ENCODE results near the gene HTR3D. TPM values are rescaled to one million over a fixed set of nuclear protein-coding genes. Genes with fewer than 3 reads are reported as not detected.
"Not testable (repeated sequence)": the region's sequence is repeated elsewhere in the genome, so short reads cannot be mapped to it uniquely, and the experiment has no call there.

HTR3D gene
- total RNA-seq, 2 experiments from 2014 or later, result not detected

DNA sequence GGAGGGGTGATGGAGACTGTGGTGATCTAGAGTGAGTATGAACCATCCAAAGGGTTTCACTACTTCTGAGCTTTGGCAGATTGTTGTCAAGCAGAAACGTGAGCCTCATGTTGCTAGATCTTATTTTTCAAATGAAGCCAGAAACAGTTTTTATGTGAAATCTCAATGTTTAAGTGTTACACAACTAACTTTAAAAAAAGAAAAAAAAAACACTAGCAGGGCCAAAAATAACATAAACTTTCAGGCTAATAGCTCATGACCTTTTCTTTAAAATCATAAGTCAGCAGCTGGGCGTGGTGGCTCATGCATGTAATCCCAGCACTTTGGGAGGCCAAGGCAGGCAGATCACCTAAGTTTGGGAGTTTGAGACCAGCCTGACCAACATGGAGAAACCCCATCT is 2.1 kb upstream of the HTR3D start:
- H3K9me3 Mint-ChIP-seq, result no peaks in the 10 kb centered on the region
- ATAC-seq (no peak), DNase-seq (no peak)
- H3K36me3 Mint-ChIP-seq (ENCODE audit: low read depth), result no peaks in the 10 kb centered on the region
- H3K4me1 Mint-ChIP-seq (ENCODE audit: low read depth), result no peaks in the 10 kb centered on the region
- POLR2A ChIA-PET, result no interaction called here
- peaks cover 4% of the 10 kb centered on the region for H3K27me3 Mint-ChIP-seq
- no peak overlapping the region for H3K4me3 Mint-ChIP-seq
- no peak overlapping the region for H3K27ac Mint-ChIP-seq
- intact Hi-C loops (cut with micrococcal nuclease), result no loop called here
- CTCF ChIA-PET, result interaction anchor here (1.1 kb wide), 1 partner anchor 20 kb away, joined by 3 read pairs; no protein-coding TSS in a partner anchor
- TF ChIP-seq, protein P1, sequence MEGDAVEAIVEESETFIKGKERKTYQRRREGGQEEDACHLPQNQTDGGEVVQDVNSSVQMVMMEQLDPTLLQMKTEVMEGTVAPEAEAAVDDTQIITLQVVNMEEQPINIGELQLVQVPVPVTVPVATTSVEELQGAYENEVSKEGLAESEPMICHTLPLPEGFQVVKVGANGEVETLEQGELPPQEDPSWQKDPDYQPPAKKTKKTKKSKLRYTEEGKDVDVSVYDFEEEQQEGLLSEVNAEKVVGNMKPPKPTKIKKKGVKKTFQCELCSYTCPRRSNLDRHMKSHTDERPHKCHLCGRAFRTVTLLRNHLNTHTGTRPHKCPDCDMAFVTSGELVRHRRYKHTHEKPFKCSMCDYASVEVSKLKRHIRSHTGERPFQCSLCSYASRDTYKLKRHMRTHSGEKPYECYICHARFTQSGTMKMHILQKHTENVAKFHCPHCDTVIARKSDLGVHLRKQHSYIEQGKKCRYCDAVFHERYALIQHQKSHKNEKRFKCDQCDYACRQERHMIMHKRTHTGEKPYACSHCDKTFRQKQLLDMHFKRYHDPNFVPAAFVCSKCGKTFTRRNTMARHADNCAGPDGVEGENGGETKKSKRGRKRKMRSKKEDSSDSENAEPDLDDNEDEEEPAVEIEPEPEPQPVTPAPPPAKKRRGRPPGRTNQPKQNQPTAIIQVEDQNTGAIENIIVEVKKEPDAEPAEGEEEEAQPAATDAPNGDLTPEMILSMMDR (IDR thresholded peaks at IDR 0.05), result no peak

DNA sequence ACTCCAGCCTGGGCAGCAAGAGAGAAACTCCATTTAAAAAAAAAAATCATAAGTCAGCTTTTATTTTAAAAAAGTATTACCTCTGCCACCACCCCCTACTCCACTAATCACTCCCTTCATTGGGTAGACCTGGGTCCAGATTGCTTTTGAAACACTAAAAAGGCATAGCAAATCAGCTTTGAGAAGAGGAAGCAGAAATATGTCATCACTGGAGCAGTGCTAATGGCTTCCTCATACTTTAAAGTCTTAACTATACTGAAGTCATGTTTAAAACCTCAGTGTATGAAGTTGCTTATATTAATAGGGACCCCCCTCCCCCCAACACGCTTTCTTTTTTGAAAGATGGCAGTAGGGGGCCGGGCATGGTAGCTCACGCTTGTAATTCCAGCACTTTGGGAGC is 1.0 kb upstream of the HTR3D start:
- Mint-ChIP-seq H3K4me1 (ENCODE audit: low read depth) (no peaks in the 10 kb centered on the region), H3K27me3 (peaks cover 3% of the 10 kb centered on the region), H3K4me3 (no peak overlapping the region), H3K27ac (no peak overlapping the region), H3K36me3 (ENCODE audit: low read depth) (no peaks in the 10 kb centered on the region), H3K9me3 (no peaks in the 10 kb centered on the region)
- TF ChIP-seq, protein P1 (IDR thresholded peaks at IDR 0.05), result no peak
- intact Hi-C loops (cut with micrococcal nuclease), result no loop called here
- ChIA-PET CTCF (interaction anchor here (0.7 kb wide), 1 partner anchor 835 kb away, joined by 3 read pairs; no protein-coding TSS in a partner anchor), POLR2A (no interaction called here)
- ATAC-seq (no peak), DNase-seq (no peak)

DNA sequence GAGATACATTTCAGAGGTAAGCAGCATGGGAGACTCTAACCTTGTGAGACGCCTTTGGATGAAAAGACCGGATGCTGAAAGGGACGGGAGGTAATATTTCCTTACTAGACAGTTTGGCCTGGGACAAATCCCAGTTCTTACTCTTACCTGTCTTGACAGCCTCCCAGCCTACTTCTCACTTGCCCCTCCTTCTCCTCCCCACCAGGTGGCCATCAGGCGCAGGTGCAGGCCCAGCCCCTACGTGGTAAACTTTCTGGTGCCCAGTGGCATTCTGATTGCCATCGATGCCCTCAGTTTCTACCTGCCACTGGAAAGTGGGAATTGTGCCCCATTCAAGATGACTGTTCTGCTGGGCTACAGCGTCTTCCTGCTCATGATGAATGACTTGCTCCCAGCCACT is 6.3 kb downstream of the HTR3D start:
- no peak for ATAC-seq
- Mint-ChIP-seq H3K4me3 (no peak overlapping the region), H3K36me3 (ENCODE audit: low read depth) (no peaks in the 10 kb centered on the region), H3K27ac (no peak overlapping the region), H3K27me3 (no peaks in the 10 kb centered on the region), H3K9me3 (no peaks in the 10 kb centered on the region), H3K4me1 (ENCODE audit: low read depth) (no peaks in the 10 kb centered on the region)
- ChIA-PET CTCF (no interaction called here), POLR2A (no interaction called here)
- TF ChIP-seq, protein P1 (IDR thresholded peaks at IDR 0.05), result no peak
- no peak for DNase-seq
- intact Hi-C loops (cut with micrococcal nuclease), result no loop called here

DNA sequence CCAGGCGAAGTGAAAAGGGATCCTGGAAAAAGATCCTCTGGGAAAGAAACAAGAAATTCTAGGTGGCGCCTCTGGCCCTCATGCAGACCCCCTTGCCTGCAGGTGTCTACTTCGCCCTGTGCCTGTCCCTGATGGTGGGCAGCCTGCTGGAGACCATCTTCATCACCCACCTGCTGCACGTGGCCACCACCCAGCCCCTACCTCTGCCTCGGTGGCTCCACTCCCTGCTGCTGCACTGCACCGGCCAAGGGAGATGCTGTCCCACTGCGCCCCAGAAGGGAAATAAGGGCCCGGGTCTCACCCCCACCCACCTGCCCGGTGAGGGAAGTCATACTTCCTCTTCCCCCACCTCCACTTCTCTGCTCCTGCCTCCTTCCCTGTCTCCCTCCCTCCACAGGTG is 6.8 kb downstream of the HTR3D start:
- POLR2A ChIA-PET; CTCF ChIA-PET; H3K4me1 Mint-ChIP-seq (ENCODE audit: low read depth); ATAC-seq; H3K27ac Mint-ChIP-seq; H3K27me3 Mint-ChIP-seq; intact Hi-C loops (cut with micrococcal nuclease); H3K9me3 Mint-ChIP-seq; DNase-seq; H3K36me3 Mint-ChIP-seq (ENCODE audit: low read depth); H3K4me3 Mint-ChIP-seq: not testable (repeated sequence)

DNA sequence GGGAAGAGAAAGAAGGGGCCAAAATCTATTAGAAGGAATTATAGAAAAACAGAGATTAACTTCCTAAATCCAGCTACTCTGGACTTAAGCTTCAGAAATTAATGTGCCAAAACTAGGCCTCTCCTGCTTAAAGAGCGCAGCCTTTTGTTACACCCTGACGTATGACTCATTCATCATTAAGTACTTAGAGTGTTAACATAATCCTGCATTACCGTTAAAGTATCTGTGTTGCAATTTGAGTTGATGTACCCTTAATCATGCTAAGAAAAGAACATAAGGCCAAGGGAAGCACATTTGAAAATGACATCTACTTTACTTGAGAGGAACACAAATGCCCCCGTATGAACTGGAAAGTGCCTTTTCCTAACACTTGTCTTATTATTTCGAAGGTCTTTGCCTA is 7.9 kb downstream of the HTR3D start:
- H3K4me1 Mint-ChIP-seq (ENCODE audit: low read depth), result no peaks in the 10 kb centered on the region
- H3K36me3 Mint-ChIP-seq (ENCODE audit: low read depth), result no peaks in the 10 kb centered on the region
- H3K27me3 Mint-ChIP-seq, result no peaks in the 10 kb centered on the region
- ATAC-seq, result no peak
- no peak overlapping the region for H3K27ac Mint-ChIP-seq
- H3K9me3 Mint-ChIP-seq, result no peaks in the 10 kb centered on the region
- no peak for DNase-seq
- ChIA-PET POLR2A (no interaction called here), CTCF (interaction anchor here (1.1 kb wide), 1 partner anchor 27 kb away, joined by 3 read pairs; no protein-coding TSS in a partner anchor)
- intact Hi-C loops (cut with micrococcal nuclease), result no loop called here
- no peak overlapping the region for H3K4me3 Mint-ChIP-seq
- TF ChIP-seq, protein P1 (IDR thresholded peaks at IDR 0.05), result no peak

DNA sequence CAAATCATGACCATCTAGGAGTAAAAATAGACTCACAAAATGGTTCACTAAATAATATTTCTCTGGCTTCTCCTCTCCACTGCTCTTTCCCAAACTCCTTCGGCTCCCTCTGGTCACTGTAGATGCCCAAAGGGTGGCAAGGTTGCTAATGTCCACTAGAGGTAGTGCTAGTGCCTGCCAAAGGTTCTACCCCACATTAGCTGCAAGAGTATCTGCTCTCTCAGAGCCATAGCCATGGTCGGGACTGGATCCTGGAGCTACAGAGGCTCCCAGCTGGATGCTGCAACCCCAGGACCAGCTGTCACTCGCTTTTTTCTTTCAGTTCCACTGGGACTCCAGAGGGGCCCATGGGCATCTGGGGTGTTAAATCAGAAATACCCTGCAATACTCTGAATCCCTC is 8.5 kb downstream of the HTR3D start:
- CTCF ChIA-PET, result interaction anchor here (1.1 kb wide), 1 partner anchor 28 kb away, joined by 3 read pairs; no protein-coding TSS in a partner anchor
- no peaks in the 10 kb centered on the region for H3K9me3 Mint-ChIP-seq

More for the DNA sequence above, 8.5 kb downstream of the HTR3D start:
- no peak overlapping the region for H3K4me3 Mint-ChIP-seq
- no peaks in the 10 kb centered on the region for H3K36me3 Mint-ChIP-seq (ENCODE audit: low read depth)
- no peaks in the 10 kb centered on the region for H3K4me1 Mint-ChIP-seq (ENCODE audit: low read depth)
- no peak overlapping the region for H3K27ac Mint-ChIP-seq
- no peak for DNase-seq
- ATAC-seq, result no peak
- POLR2A ChIA-PET, result no interaction called here
- TF ChIP-seq, protein P1 (IDR thresholded peaks at IDR 0.05), result no peak
- intact Hi-C loops (cut with micrococcal nuclease), result no loop called here
- no peaks in the 10 kb centered on the region for H3K27me3 Mint-ChIP-seq

Data from activated CD8-positive, alpha-beta T cell treated with anti-CD3 and anti-CD28 coated beads for 36 hours (primary cell).